ENCODE data around the gene BRPF3.

DNA sequence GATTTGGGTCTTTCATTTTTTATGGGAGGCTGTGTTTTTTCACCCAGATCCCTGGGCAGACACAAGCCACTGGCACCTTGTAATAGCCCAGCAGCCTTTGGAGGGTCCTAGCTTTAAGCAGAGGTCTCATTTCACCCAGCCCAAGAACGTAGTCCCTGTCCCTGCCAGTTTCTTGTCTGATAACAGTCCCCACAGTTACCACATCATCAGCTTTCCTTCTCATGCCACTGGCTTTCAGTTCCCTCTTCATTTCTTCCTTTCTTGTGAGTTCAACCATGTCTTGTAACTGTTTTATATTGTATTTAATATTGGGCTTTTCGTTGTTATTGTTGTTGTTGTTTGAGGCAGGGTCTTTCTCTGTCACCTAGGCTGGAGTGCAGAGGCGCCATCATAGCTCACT is 83.9 kb downstream of the BRPF3 start:
- TF ChIP-seq CTCF (IDR thresholded peaks at IDR 0.05 in 4 of 5, conservative IDR thresholded peaks at IDR 0.05 in 1 of 5) (no peak), POLR2A (IDR thresholded peaks at IDR 0.05) (no peak)

Measured in gastrocnemius medialis (tissue), 4 donors.